SK-N-SH treated with all-trans-retinoic acid at 6 μM for 48 hours (cell line): ENCODE data around the gene KCNH2.

ENCODE experiments used
- ATAC-seq: fragments of 200-7000 bp; cut with Tn5 transposase; 3 replicates; pipeline ENCODE4 v1.9.1; 2020; ENCODE audit warnings: mild to moderate bottlenecking, moderate library complexity
- BACH2 ChIP-seq: fragments of 250-450 bp; sonication (Bioruptor Pico); IDR thresholded peaks from 2 replicates; pipeline ENCODE4 v1.9.0; 2021; ENCODE audit warnings: mild to moderate bottlenecking, borderline replicate concordance
- CSDC2 ChIP-seq: fragments of 250-450 bp; sonication (Bioruptor Pico); IDR thresholded peaks from 2 replicates; pipeline ENCODE4 v1.5.0; 2020; ENCODE audit warnings: mild to moderate bottlenecking, moderate library complexity
- GLIS3 ChIP-seq: fragments of 250-450 bp; sonication (Bioruptor Pico); IDR thresholded peaks from 2 replicates; pipeline ENCODE4 v1.5.0; 2020; ENCODE audit warnings: mild to moderate bottlenecking, moderate library complexity
- ISL1 ChIP-seq: fragments of 250-450 bp; sonication (Bioruptor Pico); IDR thresholded peaks from 2 replicates; pipeline ENCODE4 v2.1.2; 2022; ENCODE audit warnings: mild to moderate bottlenecking, moderate library complexity
- OSR1 ChIP-seq: fragments of 250-450 bp; sonication (Bioruptor Pico); IDR thresholded peaks from 2 replicates; pipeline ENCODE4 v1.8.0; 2022; ENCODE audit warnings: moderate library complexity, mild to moderate bottlenecking, inconsistent platforms
- PPARA ChIP-seq: fragments of 250-450 bp; sonication (Bioruptor Pico); IDR thresholded peaks from 2 replicates; pipeline ENCODE4 v1.5.0; 2020; ENCODE audit warnings: mild to moderate bottlenecking, borderline replicate concordance
- RARB ChIP-seq: fragments of 250-450 bp; sonication (Bioruptor Pico); IDR thresholded peaks from 2 replicates; pipeline ENCODE4 v1.8.0; 2021; ENCODE audit warnings: mild to moderate bottlenecking, moderate library complexity
- SNAI2 ChIP-seq: fragments of 250-450 bp; sonication (Bioruptor Pico); IDR thresholded peaks from 2 replicates; pipeline ENCODE4 v1.5.0; 2020; ENCODE audit warnings: mild to moderate bottlenecking, moderate library complexity
- TCF4 ChIP-seq: fragments of 250-450 bp; sonication (Bioruptor Pico); IDR thresholded peaks from 2 replicates; pipeline ENCODE4 v1.8.0; 2021; ENCODE audit warnings: mild to moderate bottlenecking, moderate library complexity, borderline replicate concordance
- TOX ChIP-seq: fragments of 250-450 bp; sonication (Bioruptor Pico); IDR thresholded peaks from 2 replicates; pipeline ENCODE4 v1.8.0; 2021; ENCODE audit warnings: mild to moderate bottlenecking, moderate library complexity, borderline replicate concordance
- ZC3H10 ChIP-seq: fragments of 250-450 bp; sonication (Bioruptor Pico); IDR thresholded peaks from 2 replicates; pipeline ENCODE4 v1.5.1; 2021; ENCODE audit warnings: mild to moderate bottlenecking, moderate library complexity
- ZFP3 ChIP-seq: fragments of 250-450 bp; sonication (Bioruptor Pico); IDR thresholded peaks from 2 replicates; pipeline ENCODE4 v1.5.0; 2020; ENCODE audit warnings: mild to moderate bottlenecking, moderate library complexity
- ZFP30 ChIP-seq: fragments of 450-650 bp; formaldehyde crosslinking; IDR thresholded peaks from 2 replicates; pipeline ENCODE4 v1.5.0; 2022; ENCODE audit warnings: mild to moderate bottlenecking, moderate library complexity
- ZNF565 ChIP-seq: fragments of 450-650 bp; formaldehyde crosslinking; conservative IDR thresholded peaks from 2 replicates; pipeline ENCODE4 v1.5.0; 2020; ENCODE audit warnings: low read depth, mild to moderate bottlenecking, moderate library complexity
- ZNF70 ChIP-seq: fragments of 450-650 bp; formaldehyde crosslinking; IDR thresholded peaks from 2 replicates; pipeline ENCODE4 v1.5.0; 2020; ENCODE audit warnings: mild to moderate bottlenecking, moderate library complexity
- ZNF8 ChIP-seq: fragments of 450-650 bp; formaldehyde crosslinking; IDR thresholded peaks from 2 replicates; pipeline ENCODE4 v1.5.0; 2020; ENCODE audit warnings: mild to moderate bottlenecking, moderate library complexity
- TF ChIP-seq, protein P1 (sequence below): fragments of 250-450 bp; sonication (Bioruptor Pico); IDR thresholded peaks from 2 replicates; pipeline ENCODE4 v1.8.0; 2020; ENCODE audit warnings: mild to moderate bottlenecking, moderate library complexity, borderline replicate concordance
- TF ChIP-seq, protein P2 (sequence below): fragments of 250-450 bp; sonication (Bioruptor Pico); IDR thresholded peaks from 2 replicates; pipeline ENCODE4 v1.5.1; 2021; ENCODE audit warnings: mild to moderate bottlenecking, moderate library complexity

KCNH2 gene

DNA sequence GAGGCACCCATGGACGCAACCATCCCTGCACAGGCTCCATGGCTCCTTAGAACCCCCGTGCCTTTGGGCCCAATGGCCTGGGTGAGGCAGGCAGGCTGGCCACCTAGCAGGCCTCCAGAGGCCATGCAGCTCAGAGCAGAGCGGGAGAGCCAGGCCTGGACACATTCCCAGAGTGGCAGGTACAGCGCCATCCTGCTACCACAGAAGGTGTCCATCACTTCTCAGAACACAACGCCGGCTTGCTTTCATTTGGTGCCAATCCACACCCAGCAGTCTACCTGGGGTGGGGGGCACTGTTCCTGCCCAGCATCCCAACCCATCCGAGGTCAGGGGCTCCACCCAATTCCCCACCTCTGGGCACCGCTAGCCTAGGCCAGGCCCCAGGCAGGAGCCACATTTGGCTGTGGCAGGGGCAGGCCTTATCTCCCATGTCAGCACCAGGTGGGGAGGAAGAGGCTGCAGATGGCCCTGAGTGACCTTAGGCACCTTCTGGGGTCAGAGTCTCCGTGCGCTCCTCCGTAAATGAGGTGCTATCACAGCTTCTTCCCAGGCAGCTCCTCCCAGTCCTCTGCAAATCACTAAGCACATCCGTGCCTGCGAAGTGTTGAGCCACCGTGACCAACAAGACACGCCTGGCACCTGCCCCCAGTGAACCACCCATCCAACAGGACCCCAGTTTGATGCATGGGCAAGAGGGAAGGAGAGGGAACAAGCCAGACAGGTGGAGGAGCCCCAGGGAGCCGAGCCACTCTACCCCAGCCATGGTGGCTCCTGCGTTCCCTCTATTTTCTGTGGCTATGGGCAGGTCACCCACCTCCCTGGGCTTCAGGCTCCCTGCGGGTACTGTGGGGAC, 14.2 kb downstream of the KCNH2 start:
- TF ChIP-seq ZFP30 (CRISPR knock-in tag) (no peak), TOX (CRISPR knock-in tag) (no peak), PPARA (CRISPR knock-in tag) (no peak), ZFP3 (no peak), RARB (CRISPR knock-in tag) (no peak)
- no peak for ATAC-seq

DNA sequence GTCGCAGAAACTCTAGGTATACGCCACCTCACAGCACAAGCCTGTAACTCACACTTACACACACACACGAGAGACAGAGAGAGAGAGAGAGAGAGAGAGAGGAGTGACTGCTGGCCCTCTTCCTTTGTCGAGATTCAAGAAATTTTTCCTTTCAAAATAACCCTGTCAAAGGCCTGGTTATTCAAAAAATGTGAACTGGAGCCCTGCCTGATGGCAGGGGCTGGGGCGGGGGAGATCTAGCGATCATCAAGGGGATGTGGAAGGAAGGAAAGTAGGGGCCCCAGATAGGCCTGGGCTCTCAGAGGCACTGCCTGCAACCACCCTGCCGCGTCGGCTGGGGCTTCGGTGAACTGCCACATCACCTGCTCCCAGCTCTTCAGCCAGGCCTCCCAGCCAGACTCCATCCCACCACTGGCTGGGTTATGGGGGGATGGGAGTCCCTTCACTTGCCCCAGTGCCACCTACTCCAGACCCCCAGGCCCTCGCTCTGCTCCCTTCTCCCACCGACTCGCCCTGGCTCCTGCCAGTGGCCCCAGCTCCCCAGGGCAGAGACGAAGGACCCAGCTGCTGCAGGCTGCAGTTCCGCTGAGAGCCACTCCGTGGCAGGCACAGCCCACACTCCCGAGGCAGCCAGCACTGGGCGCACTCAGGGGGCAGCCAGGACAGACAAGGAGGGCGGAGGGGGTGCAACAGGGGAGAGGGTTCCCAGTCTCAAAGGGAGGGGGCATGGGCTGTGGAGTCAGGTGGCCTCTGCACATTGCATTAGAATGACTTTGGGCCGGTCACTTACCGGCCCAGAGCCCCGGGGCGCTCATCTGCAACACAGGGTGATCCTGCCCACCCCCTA, 15.3 kb downstream of the KCNH2 start:
- peak; percentile 89 for ATAC-seq
- TF ChIP-seq ZFP3 (0 out of 2 replicates have a peak, but pooled peaks have one; percentile 20), SNAI2 (CRISPR knock-in tag) (no peak)
- TF ChIP-seq, all 23 proteins: peak for 1

DNA sequence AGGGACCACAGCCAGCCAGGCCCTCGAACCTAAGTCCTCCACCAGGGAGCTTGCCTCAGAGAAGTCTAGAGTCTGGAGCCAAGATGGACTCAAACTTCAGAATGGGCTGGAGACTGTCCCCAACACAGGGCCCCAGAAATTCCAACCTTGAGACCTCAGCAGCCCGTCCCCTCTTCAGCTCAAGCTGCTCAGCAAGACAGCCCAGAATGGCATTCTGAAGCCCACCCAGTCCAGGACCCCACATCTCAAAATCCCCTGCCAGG, 15.9 kb downstream of the KCNH2 start:
- no peak for ATAC-seq
- no peak for TF ChIP-seq TOX (CRISPR knock-in tag)
- no peak for TF ChIP-seq ZNF565 (CRISPR knock-in tag)
- TF ChIP-seq, protein P1, sequence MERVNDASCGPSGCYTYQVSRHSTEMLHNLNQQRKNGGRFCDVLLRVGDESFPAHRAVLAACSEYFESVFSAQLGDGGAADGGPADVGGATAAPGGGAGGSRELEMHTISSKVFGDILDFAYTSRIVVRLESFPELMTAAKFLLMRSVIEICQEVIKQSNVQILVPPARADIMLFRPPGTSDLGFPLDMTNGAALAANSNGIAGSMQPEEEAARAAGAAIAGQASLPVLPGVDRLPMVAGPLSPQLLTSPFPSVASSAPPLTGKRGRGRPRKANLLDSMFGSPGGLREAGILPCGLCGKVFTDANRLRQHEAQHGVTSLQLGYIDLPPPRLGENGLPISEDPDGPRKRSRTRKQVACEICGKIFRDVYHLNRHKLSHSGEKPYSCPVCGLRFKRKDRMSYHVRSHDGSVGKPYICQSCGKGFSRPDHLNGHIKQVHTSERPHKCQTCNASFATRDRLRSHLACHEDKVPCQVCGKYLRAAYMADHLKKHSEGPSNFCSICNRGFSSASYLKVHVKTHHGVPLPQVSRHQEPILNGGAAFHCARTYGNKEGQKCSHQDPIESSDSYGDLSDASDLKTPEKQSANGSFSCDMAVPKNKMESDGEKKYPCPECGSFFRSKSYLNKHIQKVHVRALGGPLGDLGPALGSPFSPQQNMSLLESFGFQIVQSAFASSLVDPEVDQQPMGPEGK (CRISPR knock-in tag), result no peak
- no peak for TF ChIP-seq SNAI2 (CRISPR knock-in tag)
- no peak for TF ChIP-seq TCF4 (CRISPR knock-in tag)
- no peak for TF ChIP-seq BACH2

DNA sequence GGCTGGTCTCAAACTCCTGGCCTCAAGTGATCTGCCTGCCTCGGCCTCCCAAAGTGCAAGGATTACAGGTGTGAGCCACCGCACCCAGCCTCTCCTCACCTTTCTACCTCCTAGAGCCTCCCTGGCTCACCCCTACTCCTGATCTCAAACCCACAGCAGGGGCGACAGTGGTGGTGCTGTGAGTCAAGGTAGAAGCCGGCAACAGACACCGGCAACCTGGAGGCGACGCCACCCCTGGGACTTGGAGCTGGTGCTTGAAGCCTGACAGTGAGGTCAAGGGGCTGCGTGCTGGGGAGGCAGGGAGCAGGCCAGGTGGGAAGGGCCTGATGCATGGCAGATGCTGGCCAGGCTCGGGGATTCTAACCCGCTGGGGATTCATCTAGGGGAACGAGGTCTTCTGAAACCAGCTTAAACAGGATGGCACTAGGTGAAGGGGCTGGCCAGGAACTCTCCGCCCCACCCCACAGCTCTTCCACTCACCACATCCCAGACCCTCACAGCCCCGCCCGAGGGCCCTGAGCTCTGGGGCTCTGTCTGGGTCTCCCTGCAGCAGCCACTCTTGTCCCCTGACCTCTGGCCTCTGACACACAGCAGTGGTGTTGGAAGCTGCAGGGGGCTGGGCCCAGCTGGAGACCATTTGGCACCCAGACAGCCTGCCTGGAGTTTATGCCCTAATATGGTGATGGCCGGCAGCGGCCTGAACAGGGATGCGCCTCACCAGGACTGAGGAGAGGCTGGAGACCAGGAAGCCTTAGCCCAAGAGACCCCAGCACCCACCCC, 16.4 kb downstream of the KCNH2 start:
- ATAC-seq, result no peak
- TF ChIP-seq CSDC2 (no peak), ISL1 (no peak), ZNF8 (CRISPR knock-in tag) (no peak), RARB (CRISPR knock-in tag) (no peak), GLIS3 (CRISPR knock-in tag) (no peak), ZNF70 (CRISPR knock-in tag) (no peak), ZC3H10 (CRISPR knock-in tag) (no peak), OSR1 (no peak), ZFP30 (CRISPR knock-in tag) (no peak), ZFP3 (no peak)
- TF ChIP-seq, protein P2, sequence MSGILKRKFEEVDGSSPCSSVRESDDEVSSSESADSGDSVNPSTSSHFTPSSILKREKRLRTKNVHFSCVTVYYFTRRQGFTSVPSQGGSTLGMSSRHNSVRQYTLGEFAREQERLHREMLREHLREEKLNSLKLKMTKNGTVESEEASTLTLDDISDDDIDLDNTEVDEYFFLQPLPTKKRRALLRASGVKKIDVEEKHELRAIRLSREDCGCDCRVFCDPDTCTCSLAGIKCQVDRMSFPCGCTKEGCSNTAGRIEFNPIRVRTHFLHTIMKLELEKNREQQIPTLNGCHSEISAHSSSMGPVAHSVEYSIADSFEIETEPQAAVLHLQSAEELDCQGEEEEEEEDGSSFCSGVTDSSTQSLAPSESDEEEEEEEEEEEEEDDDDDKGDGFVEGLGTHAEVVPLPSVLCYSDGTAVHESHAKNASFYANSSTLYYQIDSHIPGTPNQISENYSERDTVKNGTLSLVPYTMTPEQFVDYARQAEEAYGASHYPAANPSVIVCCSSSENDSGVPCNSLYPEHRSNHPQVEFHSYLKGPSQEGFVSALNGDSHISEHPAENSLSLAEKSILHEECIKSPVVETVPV (CRISPR knock-in tag), result no peak
- TF ChIP-seq, protein P1 (CRISPR knock-in tag), result no peak
